Measurements from ENCODE around the gene CCNB1IP1.
"Not testable (repeated sequence)": the region's sequence is repeated elsewhere in the genome, so short reads cannot be mapped to it uniquely, and the experiment has no call there.

CCNB1IP1 gene

DNA sequence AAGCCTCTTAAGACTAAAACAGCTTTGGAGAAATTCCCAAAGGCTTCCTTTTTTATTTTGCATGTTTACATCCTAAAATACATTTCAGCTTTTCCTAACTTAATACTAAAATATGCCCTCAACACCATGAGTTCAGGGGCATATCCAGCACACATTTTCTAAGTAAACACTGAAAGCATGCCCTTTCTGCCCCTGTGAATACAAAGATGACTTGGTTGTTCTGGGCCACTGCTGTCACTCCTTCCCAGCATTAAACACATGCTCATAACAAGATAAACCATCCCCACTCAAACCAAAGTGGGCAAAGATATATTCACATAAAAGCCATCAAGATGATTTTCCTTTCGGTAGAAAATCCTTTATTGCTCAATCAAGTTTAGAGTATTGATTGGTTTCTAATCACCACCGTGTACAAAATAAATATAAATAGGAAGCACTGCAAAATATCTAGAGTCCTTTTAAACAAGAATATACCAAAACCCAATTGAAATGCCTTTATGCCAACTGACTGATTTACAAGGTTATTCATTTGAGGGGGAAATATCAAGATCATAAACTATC is 1.9 kb downstream of the CCNB1IP1 start:
- DNase-seq: no peak

DNA sequence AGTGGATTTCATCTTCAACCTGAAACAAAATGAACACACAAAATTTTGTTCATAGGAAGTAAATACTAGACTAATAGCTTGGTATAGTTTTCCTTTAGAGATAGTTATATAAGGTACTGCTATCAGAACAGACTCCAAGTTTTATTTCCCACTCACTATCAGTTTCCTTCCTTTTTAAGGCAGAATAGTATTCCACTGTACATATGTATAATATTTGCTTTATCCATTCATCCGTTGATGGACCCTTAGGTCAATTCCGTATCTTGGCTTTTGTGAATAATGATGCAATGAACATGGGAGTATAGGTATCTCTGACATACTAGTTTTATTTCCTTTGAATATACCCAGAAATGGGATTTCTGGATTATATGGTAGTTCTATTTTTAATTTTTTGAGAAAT is 3.7 kb downstream of the CCNB1IP1 start:
- no peak for DNase-seq

DNA sequence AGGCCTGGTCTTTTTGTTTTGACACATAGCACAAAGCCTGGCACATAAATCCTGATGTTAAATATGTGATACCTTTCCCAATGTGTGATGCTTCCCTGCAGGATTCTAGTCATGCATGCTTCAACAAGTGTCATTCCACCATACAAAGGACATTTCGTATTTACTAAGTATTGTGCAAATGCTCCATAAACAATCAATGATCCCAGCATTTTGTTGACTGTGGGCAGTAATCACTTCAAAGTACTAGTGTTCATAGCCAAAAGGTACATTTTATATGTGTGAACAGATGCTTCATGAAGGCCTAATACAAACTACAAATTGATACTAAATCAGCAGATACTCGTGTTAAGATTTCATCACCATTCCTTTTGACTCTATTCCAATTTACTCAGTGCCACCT is 4.4 kb downstream of the CCNB1IP1 start:
- no peak for DNase-seq

DNA sequence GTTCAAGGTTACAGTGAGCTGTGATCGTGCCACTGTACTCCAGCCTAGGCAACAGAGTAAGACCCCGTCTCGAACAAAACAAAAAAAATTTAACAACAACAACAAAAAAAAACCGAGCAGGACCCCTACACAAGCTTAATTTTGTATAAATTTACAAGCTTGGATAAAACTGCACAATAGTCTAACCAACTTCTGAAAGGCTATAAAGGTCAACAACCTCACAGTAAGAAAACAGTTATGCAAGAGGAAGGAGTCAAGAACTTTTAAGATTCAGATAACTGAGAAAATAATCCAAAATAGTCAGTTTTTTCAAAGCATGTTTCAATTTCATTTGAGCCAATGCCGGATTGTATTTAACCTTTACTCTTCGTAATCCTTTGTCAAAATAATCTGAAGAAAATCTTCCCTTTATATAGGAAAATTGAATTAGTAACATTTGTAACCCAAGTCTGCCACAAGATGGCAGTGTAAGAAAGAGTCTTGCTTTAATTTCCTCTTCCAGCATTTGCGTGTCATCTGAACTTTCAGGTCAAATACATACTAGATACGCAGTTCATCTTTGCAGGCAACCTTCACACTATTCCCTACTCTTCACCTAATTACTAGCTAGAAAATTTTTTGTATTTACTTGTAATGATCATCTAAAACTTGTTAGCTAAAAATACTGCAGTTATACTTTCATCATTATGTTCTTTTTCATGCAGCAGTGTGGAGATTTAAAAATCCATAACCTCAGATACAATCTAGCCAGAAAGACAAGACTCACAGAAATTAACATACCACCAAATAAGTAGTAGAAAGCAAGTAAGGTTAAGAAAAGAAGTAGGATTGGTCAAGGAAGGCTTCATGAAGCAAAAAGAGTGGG is 5.8 kb downstream of the CCNB1IP1 start:
- peak; percentile 45 for DNase-seq

DNA sequence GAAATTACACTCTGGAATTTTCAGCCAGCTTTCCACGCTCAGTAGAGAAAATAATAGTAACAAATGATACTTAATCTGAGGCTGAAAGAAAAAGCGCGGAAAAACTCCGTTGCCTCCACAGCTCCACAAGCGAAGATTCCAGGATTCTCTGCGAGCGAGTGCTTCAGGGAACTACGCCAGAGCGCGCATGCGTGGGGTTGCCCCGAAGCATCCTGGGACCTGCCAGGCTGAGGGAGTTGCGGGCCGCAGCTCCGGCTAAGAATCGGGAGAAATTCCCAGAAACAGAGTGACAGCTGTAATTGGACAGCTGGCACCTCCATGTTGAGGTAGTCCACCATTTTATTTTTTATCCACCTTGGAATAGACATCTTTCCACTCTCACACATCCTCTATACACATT is 15.4 kb downstream of the CCNB1IP1 start:
- no peak for DNase-seq

DNA sequence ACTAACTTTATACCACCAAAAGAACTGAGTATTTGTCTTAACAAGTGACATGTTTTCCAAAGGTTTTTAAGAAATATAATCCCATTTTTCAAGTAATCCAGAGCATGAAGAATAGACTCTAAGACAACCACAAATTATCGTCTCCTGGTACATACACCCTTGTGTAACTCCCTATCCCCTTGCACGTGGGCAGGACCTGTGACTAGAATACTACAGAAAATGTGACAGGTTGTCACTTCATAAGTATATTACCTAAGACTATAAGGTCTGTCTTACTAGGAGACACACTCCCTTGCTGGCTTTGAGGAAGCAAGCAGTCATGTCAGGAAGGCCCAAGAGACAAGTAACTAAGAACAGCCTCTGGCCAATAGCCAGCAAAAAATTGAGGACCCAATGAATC is 19.1 kb downstream of the CCNB1IP1 start:
- DNase-seq: no peak

DNA sequence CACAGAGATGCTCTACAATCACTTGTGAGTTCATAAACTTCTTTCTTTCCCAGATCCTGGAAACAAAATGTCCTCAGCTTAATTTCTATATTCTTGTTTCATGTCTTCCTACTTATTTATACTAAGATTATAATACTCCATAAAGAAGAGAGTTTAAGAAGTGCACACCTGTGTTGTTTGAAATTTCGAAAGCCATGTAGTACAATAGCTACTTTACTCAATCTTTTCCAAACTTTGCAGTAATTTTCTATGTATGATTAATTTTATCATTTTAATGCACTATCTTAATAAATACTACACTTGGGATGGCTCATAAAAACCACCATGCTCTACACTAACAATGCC is 27.0 kb downstream of the CCNB1IP1 start:
- no peak for DNase-seq

DNA sequence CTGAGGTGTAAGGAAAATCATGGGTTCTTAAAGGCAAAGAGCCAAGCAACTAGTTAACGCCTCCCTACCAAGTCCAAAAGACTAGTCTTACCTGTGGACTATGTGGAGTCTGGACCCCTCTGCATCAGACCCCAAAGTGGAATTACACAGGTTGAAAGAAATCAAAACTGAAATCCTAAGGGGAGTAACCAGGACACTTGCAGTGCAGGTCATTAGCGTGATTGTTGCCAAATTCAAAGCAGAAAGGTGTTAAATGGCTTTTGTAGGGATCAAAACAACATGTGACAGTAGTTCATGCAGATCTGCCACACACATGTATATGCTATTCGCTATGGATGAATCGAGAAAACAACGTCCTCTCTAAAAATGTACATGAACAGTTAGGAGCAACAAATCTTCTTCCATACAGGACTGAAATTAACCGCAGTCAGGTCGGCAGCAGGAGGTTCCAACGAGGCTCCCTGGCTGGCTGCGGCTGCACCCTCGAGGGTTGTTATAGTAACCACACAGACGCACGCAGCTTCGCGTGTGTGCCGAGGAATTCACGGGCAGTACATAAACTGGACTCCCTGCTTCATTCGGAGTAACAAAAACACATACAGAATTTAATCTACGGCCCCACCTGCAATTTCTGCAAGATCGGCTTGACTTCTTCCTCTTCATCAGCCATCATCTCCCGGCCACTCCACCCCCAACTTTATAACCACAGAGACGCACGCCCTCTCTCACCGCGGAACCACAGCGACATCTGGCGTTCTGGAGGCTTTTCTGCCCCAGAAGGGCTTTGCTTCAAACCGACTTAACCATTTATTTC is 27.6 kb downstream of the CCNB1IP1 start, which contains the start of gene TTC5:
Gene TTC5, minus strand, starts transcription at position 687 of the 814 bp plus-strand sequence. Its CDS starts 14 bp downstream, at position 673.
- DNase-seq: peak; percentile 69

DNA sequence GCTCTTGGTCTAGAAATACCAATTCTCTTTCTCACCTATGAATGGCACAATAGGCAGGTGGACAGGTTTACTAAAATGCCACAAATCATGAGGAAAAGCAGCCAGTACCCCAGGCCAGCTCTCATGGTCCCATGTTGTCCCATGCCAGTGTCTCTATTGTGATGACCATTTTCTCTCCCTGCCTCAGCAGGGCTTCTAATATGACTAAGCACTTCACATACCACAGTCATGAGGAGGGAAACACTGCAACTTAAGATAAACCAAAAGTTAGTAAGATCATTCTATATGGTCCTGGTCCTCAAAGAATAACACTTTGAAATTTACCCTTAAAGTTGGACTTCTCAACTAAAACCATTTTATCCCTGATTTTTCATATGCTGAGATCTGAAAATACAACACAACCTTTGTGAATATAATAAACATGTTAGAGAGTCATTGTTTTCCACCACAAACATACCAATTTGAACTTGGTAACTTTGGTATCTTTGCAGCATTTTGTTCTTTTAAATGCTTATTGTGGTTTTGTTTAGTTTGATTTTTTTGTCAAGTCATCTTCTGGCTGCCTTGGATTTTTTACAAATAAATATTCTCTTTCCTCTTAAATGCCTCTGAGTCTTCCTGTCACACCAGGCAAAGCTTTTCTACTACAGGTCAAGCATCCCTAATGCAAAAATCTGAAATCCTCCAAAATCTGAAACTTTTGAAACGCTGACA is 30.9 kb downstream of the CCNB1IP1 start:
- no peak for DNase-seq

DNA sequence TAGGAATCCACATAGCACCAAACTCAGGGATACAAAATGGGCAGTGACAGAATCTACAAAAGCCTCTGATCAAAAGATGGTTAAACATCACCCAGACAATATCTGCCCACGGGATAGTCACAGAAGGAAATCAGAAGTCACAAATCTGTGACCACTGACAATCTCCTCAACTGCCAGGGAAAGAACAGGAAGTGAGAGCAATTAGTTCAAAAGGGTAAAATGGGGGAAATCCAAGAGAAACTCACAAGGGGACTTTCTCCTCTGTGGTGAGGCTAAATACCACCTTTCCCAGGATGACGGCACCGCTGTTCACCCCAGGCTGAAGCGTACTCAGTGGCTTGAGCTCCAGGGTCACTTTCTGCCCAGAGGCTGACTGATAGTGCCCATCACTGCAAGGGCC is 38.0 kb downstream of the CCNB1IP1 start:
- DNase-seq: no peak

DNA sequence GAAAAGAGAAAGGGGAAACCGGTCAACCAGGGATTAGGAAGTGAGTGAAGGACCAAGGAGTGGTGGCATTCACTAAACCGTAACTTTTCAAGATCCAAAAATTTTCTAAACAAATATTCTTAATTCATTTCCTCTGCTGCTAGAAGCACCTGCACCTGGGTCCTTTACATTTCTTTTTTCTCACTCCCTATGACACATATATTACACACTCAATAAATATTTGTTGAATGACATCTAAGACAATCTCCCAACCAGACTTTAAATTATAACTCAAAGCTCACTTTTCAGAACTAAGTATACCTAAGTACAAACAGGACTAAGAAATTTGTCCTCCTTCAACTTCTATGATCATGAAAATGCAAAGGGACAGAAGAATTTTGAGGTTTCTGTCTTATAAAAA is 38.4 kb downstream of the CCNB1IP1 start:
- DNase-seq: no peak

DNA sequence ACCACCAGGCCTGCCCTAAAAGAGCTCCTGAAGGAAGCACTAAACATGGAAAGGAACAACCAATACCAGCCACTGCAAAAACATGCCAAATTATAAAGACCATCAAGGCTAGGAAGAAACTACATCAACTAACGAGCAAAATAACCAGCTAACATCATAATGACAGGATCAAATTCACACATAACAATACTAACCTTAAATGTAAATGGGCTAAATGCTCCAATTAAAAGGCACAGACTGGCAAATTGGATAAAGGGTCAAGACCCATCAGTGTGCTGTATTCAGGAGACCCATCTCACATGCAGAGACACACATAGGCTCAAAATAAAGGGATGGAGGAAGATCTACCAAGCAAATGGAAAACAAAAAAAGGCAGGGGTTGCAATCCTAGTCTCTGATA is 51.1 kb downstream of the CCNB1IP1 start:
- DNase-seq: not testable (repeated sequence)

DNA sequence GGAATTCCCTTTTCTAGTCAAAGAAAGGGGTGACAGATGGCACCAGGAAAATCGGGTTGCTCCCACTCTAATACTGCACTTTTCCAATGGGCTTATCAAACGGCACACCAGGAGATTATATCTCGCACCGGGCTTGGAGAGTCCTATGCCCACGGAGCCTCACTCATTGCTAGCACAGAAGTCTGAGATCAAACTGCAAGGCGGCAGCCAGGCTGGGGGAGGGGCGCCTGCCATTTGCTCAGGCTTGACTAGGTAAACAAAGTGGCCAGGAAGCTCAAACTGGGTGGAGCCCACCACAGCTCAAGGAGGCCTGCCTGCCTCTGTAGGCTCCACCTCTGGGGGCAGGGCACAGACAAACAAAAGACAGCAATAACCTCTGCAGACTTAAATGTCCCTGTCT is 52.8 kb downstream of the CCNB1IP1 start:
- not testable (repeated sequence) for DNase-seq

DNA sequence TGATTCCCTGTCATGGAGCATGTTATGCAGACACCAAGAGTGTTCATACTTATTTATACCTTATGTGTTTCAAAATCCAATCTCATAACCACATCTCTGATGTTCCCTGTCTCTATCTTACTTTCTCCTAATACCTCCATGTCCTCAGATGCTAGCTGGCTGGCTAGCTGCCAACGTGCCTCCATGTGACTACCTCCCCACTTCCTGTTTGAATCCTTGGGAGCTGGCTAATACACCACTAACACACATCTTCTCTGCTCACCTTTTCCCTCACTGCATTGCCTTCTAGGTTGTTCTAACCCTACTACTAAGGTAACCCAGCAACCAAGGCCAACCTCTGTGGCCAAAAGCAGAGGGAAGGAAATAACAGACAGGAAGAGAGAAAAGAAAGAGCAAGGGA is 54.7 kb downstream of the CCNB1IP1 start:
- no peak for DNase-seq

DNA sequence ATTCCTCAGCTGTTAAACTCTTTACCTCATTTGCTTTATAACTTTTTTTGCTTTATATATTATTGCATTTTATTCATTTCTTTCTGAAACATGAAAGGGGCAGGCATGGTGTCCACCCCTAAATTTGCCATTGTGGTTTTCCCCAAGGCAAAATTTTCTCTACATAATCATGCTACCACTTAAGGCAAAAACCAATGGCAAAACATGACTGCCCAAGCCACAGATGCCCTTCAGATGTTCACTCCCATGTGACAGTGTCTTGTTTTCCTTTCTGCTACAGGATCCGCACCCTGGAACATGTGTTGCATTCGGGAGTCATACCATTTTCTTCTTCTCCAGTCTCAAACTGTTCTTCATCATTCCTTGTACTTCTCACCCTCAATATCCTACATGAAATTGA is 55.7 kb downstream of the CCNB1IP1 start:
- no peak for DNase-seq

DNA sequence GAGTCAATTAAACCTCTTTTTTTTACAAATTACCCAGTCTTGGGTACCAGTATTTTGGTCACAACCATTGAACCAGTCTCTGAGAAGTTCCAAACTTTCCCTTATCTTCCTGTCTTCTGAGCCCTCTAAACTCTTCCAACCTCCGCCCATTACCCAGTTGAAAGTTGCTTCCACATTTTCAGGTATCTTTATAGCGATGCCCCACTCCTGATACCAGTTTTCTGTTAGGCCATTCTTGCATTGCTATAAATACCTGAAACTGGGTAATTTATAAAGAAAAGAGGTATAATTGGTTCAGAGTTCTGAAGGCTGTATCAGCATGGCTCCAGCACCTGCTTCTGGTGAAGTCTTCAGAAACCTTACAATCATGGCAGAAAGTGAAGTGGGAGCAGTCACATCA is 59.0 kb downstream of the CCNB1IP1 start:
- no peak for DNase-seq

DNA sequence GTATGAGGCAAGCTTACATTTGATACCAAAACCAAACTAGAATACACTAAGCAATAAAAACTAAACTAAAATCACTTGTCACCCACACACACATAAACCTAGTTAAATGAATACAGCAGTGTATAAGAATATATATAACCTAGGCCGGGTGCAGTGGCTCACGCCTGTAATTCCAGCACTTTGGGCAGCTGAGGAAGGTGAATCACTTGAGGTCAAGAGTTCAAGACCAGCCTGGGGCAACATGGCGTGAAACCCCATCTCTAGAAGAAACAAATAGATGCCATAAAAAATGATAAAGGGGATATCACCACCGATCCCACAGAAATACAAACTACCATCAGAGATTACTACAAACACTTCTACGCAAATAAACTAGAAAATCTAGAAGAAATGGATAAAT is 68.7 kb downstream of the CCNB1IP1 start:
- not testable (repeated sequence) for DNase-seq

DNA sequence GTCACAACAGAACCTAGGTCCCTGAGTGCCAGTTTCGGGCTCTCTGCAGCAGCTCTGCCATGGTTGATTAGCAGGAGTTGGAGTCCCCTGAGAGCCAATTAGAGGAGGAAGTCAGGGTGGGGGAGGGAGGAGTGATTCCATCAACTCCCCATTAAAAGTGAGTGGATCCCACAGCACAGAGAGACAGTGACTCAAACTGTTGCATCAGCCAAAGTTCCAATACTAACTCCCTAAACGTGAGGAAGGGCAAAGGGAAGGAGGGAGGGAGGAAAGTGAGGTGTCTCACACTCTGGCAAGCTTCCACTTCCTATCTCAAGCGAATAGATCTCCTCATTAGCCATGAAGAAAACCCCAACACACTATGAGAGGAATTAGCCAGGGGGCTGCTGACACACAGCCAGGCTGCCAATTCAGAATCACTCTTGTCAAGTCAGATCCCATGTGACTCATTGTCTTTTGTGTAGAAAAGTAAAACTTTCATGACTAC is 70.4 kb downstream of the CCNB1IP1 start:
- no peak for DNase-seq

Data from NCI-H446 treated with DMSO at 0.1 percent for 48 hours (cell line).